Measurements from ENCODE around the gene LCN10.

Gene LCN10

DNA sequence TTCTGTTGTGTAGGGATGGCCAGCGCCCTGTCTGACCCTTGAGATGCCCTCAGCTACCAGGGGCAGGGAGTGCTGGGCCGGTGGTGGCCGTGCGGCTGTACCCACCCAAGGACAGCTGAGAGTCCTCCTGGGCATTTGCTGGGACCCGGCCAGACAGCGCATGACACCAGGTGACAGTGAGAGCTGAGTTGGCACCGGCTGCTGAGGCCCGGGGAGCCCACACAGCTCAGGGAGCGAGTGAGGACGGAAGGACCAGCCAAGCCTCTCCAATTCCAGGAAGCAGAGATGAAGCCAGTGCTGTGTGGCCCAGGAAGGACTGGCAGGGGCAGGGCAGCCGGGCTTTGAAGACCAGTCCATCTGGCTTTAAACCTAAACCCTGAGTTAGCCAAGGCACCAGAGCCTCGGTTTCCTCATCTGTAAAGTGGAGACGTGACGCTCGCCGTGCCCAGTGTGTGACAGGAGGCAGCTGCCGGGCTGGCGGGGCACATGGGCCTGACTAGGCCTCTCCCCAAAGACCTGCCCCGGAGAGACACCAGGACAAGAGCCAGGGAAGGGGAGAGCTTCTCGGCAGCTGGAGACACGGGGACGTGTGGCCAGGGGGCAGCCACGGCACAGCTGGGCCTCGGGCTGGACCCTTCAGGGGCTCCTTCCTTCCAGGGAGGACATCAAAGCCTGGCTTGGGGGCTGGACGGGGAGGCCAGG lies 52.5 kb downstream of the LCN10 start:
- no peak for DNase-seq (ENCODE audit: low read depth in 1 of 2, low spot score in 1 of 2)

DNA sequence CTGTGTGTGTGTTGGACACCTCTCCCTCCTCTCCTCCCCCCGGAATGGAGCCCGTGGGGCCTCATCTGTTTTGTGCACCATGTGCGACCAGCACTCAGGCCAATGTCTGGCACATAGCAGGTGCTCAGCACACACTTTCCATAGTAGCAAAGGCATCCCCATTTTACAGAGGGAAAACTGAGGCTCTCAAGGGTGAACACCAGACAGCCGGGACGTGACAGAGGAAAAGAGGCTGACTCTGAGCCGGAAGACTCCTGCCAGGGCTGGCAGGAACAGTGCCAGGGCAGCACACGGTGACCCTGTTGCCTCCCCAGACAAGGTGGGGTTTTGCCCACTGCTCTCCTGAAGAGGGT lies 53.7 kb downstream of the LCN10 start:
- DNase-seq (ENCODE audit: low read depth in 1 of 2, low spot score in 1 of 2): no peak

DNA sequence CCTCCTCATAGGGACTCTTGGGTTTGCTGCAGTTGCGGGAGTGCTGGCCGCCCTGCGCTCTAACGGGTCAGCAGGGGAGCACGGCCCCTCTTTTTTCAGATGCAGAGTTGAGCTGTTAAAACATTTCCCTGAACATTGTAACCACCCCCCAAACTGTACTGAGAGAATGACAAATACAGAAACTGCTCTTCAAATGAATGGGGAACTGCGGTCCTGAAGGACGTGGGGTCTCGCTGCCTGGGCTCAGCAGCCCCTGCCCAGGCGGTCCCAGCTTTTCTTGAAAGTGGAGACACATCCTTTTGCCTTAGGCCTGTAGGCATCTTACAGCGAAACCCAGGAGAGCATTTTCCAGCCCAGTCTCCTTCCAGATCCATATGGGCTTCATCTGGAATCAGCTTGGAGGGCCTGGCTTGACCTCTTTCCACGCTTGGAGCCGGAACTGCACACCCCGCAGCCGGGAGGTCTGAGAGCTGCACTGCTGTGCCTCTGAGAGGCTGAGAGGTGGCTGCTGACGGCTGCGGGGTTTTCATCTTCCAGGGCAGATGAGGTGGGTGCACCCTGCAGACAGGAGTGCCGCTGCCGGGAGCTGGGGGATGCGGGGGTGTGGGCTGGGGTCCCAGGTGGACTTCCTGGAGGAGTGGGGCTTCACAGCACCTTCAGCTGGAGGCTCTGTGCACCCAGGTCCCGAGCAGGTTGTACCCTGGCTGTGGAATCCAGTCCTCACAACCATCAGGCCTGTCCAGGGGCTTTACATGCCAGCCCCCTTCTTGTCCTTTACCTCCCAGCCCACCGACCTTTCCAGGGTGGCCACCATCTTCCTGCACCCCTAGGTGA lies 54.2 kb downstream of the LCN10 start:
- DNase-seq (ENCODE audit: low read depth in 1 of 2, low spot score in 1 of 2): no peak

Data from activated T-helper 1 cell treated with anti-CD3 and anti-CD28 coated beads, Interleukin-2, amount 50 U/mL, for 16 hours (primary cell).